GM08714 (cell line): ENCODE data around the gene TNS1.

Source experiments
- H3K4me3 ChIP-seq: fragments of 200-500 bp; sonication (Bioruptor generic); 2 replicates; pipeline ENCODE4 v1.5.1; 2014; ENCODE audit warnings: mild to moderate bottlenecking, low read length, inconsistent platforms
- ZNF274 ChIP-seq: IDR thresholded peaks from 2 replicates; pipeline ENCODE4 v1.6.1; 2012; ENCODE audit warnings: mild to moderate bottlenecking, low read depth, low read length

Gene TNS1

DNA sequence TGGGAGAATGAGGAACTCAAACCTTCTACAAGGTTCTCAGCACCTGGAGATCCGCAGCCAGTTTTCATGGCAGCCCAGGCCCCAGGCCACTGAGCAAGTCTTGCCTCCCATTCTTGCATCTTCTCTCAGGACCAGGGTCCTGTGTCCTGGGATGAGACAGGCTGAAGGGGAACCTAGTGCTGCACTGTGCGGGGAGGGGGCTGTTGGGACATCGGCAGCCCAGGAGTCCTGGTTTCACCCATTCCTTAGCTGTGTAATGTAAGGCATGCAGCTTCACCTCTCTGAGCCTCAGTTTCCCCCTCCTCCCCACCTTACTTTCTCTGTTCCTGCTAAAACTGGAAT is 43.9 kb downstream of the TNS1 start:
- H3K4me3 ChIP-seq, result no peak overlapping the region
- TF ChIP-seq ZNF274, result no peak

DNA sequence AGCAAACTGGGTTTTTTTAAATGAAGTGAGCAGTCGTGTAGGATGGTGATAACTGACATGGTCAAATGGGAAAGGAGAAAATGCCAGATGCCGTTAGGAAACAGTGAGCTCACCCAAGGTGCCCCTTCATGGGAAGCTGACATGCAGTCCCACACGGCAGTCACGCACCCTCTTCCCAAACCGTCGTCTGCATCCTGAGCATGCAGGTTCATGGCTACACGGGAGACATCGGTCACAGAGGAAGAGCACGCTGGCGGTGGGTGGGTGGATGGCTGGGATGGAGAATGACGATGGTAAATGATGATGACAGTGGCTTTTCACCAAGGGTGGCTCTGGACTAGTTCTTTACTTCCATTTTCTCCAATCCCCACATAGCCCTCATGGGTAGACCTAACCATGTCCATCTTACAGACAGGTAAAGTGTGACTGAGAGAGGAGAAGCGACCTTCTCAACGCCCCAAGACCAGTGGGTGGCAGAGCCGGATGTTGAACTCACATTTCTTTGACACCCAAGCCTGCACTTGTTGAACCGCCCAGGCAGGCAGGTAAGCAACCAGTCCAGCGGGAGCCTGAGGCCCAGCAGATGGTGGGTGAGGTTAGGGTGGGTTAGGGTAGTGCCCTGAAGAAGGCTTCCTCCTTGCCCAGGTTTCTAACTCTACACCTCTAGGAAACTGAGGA is 44.5 kb downstream of the TNS1 start:
- no peak overlapping the region for H3K4me3 ChIP-seq
- no peak for TF ChIP-seq ZNF274

DNA sequence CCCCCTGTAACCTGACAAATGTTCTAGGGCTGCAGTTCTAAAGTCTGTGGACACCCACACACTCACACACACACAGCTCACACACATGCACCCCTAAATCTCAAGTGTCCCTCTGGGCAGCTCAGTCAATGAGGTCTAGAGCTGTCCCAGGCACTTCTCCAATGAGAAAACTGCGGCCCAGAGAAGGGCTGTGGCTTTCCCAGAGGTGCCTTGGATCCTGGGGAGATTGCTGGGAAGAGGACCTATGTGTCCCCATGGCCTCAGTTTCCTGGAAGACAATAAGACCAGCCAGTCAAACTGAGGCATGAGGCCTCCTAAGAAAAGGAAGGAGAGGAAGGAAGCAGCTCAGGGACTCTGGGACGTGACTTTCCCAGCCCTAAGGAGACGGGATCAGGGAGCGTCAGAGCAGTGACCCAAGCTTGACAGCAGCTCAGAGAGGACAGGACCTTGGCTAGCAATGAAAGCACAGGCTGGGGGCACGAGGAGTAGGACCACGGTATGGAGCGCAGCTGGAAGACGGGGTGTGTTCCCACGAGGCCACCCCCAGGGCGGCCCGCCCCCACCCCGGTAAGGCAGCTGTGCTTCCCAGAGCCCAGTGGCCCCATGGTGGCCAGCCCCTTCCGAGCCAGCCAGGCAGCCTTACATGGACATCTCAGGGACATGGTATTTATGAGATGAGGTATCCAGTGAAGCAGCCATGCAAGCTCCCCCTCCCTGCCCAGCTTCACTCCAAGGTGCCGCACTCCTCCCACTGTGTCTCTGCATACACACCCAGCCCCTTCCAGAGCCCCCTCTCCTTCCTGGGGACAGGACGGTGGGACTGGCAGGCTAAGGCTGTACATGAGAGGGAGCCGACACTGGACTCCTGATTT is 46.0 kb downstream of the TNS1 start:
- no peak overlapping the region for H3K4me3 ChIP-seq
- TF ChIP-seq ZNF274, result no peak

DNA sequence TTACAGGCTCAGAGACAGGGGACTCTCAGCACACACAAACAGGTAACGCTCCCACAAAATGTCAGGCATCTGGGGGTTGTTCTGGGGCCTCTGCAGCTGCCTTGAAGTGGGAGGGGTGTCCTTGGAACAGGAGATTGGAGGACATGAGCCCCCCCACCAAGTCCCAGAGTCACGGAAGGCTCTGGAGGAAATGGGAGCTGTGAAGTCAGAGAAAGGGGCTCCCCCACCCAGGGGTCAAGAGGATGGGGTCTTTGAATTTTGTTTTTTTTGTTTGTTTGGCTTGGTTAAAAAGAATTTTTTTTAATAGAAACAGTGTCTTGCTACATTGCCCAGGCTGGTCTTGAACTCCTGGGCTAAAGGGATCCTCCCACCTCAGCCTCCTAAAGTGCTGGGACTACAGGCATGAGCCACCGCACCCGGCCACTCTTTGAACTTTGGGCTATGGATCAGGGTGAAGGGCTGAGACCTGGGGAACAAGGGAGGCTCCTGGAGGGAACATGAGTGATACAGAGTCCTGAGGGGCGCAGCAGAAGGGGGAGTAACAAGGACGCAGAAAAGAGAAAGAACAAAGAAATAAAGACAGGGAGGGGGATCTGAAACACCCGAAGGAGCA is 46.8 kb downstream of the TNS1 start:
- no peak for TF ChIP-seq ZNF274
- H3K4me3 ChIP-seq, result no peak overlapping the region

DNA sequence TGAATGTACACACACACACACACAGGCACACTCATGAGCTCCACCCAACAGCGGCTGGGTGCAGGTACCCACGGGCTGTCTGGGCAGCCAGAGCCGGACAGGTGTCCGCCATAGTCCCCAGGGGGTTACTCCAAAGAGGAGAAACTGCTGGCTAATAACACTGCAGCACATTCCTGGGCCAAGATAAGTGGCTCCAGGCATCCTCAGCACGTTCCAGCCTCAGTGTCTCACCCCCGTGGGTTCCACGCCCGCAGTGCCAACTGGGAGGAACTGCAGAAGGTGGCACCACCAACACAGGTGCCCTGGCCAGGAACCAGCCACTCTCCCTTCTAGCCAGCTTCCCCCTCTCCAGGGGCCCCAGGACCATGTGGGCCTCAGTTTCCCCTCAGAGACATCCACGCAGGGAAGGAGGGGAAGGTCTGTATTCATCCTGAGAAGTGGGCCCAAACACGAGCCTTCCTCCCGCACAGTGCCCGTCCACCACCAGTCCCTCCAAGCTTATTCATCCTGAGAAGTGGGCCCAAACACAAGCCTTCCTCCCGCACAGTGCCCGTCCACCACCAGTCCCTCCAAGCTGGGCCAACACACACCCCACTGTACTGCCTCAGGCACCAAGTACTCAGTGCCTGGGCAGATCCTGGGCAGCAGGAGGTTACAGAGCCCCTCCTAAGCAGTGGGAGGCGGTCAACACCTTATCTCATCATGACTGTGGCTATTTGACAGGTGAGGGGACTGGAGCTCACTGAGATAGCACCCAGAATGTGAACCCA is 47.6 kb downstream of the TNS1 start:
- no peak for TF ChIP-seq ZNF274
- H3K4me3 ChIP-seq, result no peak overlapping the region

DNA sequence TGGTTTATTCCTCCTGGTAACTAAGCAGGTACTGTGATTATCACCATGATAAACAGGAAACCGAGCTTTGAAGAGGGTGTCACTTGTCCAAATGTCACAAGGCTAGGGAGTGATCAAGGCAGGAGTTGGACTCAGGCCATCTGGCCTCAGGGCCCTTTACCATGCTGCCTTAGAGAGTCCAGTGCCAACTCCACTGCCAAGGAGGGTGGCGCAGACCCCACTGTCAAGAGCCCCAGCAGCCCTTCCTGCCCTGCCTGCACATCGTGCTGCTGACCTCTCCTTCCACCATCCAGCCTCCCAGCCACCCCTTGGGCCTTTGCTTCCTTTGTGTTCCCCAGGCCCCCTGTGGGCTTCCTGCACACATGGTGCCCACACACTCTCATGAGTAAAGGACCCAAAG is 48.3 kb downstream of the TNS1 start:
- TF ChIP-seq ZNF274, result no peak
- no peak overlapping the region for H3K4me3 ChIP-seq

DNA sequence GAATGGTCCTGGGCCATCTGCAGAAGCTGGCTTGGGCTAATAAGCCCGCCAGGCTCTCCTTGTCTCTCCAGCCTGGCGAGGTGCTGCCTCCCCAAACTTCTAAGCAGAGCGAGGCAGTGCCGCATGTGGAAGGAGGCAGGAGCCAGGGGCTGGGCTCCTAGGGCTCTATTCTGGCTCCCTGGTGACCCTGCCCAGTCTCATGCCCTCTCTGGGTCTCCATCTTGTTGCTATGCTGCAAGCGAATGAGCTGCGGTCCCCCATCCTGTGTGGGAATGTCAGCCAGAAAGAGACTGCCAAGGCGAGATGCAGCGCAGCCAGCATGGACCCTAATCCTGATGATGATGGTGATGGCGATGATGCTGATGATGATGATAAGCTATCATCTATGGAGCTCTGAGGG is 48.7 kb downstream of the TNS1 start:
- no peak for TF ChIP-seq ZNF274
- no peak overlapping the region for H3K4me3 ChIP-seq

DNA sequence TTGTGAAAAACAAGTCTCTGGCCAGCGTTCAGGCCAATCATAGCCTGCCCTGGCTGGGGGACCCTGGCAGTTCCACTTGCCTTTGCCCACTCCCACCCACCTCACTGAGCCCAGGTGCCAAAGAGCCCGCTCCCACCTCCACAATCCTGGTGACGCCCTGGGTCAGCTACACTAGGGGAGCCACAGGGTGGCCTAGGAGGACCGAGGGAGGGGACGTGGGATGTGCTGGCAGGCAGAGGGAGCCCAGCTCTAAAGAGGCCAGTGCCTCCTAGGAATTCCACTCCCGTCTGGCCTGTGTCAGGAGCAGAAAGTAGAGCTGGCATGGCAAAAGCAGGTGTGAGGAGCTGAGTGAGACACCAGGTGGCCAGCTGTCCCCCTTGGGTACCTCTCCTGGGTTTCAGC is 49.3 kb downstream of the TNS1 start:
- no peak overlapping the region for H3K4me3 ChIP-seq
- no peak for TF ChIP-seq ZNF274

DNA sequence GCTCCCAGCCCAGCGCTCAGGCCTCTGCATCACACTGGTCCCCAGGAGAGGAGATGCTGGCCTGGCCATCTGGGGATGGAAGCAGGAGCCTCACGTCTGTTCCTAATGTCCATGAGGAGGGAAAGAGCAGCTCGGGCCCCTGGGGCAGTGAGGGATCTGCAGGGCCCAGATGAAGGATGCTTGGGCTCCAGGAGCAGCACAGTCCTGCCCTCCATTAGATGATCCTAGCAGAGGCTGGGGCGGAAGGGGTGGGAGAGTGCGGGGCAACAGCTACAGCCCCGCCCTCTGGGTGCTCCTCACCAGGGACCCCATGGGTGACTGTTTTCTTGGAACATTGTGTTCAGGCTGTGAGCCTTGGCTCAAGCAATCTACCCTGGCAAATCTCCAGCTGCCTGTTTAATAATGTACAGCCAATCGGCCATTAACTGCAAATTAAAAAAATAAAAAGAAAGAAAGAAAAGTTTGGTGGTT is 49.7 kb downstream of the TNS1 start:
- H3K4me3 ChIP-seq, result no peak overlapping the region
- no peak for TF ChIP-seq ZNF274

DNA sequence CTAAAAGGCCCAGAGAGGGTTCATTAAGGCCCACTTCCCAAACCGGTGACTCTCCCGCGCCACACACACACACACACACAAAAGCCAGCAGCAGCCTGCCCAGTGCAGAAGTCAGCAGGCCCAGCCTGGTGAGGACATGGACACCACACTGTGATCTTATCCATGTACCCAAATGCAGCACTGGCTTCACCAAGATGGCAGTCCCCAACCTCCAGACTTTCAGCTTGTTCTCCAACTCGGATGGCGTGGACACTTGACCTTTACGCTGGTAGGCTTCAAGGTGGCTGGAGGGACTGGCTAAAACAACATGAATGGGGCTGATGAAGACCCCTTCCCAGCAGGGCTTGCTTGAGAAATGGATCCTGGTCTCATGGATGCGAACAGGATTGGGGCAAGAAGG is 50.4 kb downstream of the TNS1 start:
- no peak overlapping the region for H3K4me3 ChIP-seq
- no peak for TF ChIP-seq ZNF274

DNA sequence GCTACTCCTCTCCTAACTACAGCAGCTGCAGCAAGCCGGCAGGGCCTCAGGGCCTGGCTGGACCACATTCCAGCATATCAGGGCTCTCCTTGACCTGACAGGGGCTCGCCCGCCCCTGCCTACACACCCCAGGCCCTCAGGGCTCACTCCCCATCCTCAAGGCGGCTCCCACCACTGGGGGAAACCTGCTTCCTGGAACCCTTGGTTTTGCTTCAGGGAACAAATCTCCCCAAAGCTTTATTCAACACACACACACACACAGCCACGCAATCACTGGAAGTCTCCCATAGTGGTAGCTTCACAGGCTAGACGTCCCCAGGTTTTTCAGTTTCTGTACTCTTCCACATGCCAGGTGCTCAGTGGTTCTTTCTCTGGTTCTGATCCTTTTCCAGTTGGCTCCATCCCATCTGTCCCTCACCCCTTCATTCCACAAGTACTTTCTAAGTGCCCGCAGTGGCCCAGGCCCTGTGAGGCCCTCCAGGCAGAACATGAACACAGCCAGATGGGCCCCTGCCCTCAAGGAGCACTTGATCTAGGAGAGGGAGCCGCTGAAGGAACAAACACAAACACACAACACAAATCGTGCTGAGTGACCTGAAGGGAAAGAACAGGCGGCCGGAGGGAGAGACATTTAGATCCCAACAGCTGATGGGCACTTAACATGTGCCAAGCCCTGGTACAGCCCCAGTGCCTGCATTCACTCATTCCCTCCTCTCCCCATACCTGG is 51.1 kb downstream of the TNS1 start:
- no peak overlapping the region for H3K4me3 ChIP-seq
- no peak for TF ChIP-seq ZNF274

DNA sequence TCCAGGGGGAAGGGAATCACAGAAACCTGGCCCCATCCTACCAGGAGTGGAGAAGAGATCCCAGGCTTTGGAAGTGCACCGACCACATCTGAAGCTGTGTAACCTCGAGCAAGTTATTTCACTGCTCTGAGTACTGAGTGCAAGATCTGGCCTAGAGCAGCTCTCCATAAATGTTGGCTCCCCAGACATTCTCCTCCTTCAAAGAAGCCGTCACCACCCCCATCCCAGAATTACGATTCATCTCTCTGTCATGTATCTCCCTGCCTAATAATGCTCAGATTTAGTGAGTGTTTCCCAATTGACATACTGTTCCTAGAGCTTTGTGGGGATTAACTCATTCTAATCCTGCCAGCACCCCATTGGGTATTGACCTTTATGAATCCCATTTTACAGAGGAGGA is 51.7 kb downstream of the TNS1 start:
- TF ChIP-seq ZNF274, result no peak
- no peak overlapping the region for H3K4me3 ChIP-seq

DNA sequence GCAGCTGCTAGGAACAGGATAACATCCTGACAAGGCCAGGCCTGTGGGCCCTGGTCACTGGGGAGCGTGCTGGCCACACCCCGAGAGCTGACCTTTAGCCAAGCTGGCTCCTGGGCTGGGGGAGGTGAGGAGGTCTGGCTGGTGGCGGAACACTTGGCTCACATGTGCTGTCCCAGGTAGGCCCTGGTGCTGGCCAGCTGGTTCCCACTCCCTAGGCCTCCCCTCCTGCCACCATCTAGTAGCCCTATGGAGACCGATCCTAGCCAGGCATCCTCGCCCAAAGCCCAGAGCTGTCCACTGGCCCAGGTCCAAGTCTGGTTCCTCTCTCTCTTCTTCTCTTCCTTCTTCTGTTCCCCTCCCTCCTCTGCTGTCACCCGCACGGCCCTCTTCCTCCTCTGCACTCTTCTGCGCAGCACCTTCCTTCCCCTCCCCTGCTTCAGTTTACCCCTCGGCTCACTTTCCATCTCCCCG is 52.4 kb downstream of the TNS1 start:
- H3K4me3 ChIP-seq, result no peak overlapping the region
- TF ChIP-seq ZNF274, result no peak
